Measurements from ENCODE around the gene RHBDF1.

DNA sequence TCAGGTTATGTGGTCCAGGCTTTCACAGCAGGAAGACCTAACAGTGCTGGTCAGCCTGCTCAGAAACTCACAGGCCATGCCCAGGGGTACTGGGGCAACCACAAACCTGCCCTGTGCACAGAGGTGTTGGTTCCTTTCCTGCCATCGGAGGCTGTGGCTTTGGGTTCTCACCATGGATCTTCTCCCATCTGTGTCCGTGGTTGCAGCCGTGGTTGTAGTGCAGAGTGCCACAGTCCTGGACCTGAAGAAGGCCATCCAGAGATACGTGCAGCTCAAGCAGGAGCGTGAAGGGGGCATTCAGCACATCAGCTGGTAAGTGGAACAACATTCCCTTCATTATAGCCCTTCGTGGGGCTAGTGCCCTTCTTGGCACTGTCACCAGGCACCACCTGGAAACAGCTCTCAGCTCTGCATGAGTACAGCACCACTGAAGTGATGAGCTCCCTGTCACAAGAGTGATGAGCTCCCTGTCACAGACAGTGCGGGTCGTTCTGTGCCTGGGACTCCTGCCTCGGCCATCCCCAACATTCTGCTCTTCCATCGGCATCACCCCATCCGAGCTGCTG, 16.8 kb downstream of the RHBDF1 start:
- TF ChIP-seq EZH2 (IDR thresholded peaks at IDR 0.05; ENCODE audit: borderline replicate concordance) (no peak), CTCF (IDR thresholded peaks at IDR 0.05; ENCODE audit: poor library complexity) (no peak), EZH2phosphoT487 (IDR thresholded peaks at IDR 0.05; ENCODE audit: low read depth, severe bottlenecking, unreplicated experiment) (no peak)

Measured in hepatocyte (in vitro differentiated cells).